IMR-90 (cell line): ENCODE results near the gene DNAH6. TPM values are rescaled to one million over a fixed set of nuclear protein-coding genes. Genes with fewer than 3 reads are reported as not detected.

ENCODE experiments used
- ATAC-seq: fragments of 200-7000 bp; cut with Tn5 transposase; 2 replicates; pipeline ENCODE4 v1.9.1; 2020; ENCODE audit warnings: low read depth, mild to moderate bottlenecking, moderate library complexity
- BruUV-seq: library from RNA; stranded (reverse); fragments of 400-500 nt; replicated peaks from 2 replicates; lab custom pipeline; 2021; lab: Mats Ljungman, UMichigan
- CTCF ChIA-PET: fragments of 300-600 bp; formaldehyde crosslinking; extraction: SDS; loops from one replicate; lab custom pipeline; 2021; ENCODE audit warnings: antibody characterized with exemption; lab: Yijun Ruan, JAX
- POLR2A ChIA-PET: fragments of 300-600 bp; sonication (Branson Sonifier 250); formaldehyde crosslinking; loops from one replicate; lab custom pipeline; 2022; ENCODE audit warnings: antibody characterized with exemption; ENCODE audit not compliant: unreplicated experiment; lab: Charles Lee
- DNase-seq: peaks from one replicate; pipeline ENCODE4 v3.0.0; 2013
- H2AFZ ChIP-seq: replicated peaks from 2 replicates; pipeline ENCODE3; 2013; ENCODE audit warnings: low read length, mild to moderate bottlenecking; ENCODE audit not compliant: poor library complexity
- H2AK5ac ChIP-seq: 2 replicates; pipeline ENCODE4 v1.6.1; 2013; ENCODE audit warnings: low read depth, low read length, inconsistent platforms
- H2AK9ac ChIP-seq: replicated peaks from 2 replicates; pipeline ENCODE3; 2013; ENCODE audit warnings: mild to moderate bottlenecking, low read depth, low read length, moderate library complexity; ENCODE audit not compliant: poor library complexity
- H2BK120ac ChIP-seq: 2 replicates; pipeline ENCODE4 v1.6.1; 2013; ENCODE audit warnings: low read depth, low read length, inconsistent platforms
- H2BK15ac ChIP-seq: 3 replicates; pipeline ENCODE4 v1.6.1; 2013; ENCODE audit warnings: low read depth, low read length, inconsistent platforms
- H2BK20ac ChIP-seq: 2 replicates; pipeline ENCODE4 v1.6.1; 2013; ENCODE audit warnings: low read depth, mild to moderate bottlenecking, inconsistent platforms, low read length, moderate library complexity
- H2BK5ac ChIP-seq: 2 replicates; pipeline ENCODE4 v1.6.1; 2013; ENCODE audit warnings: mild to moderate bottlenecking, low read depth, low read length, inconsistent platforms; ENCODE audit not compliant: poor library complexity, severe bottlenecking
- H3K14ac ChIP-seq: replicated peaks from 2 replicates; pipeline ENCODE4 v1.6.1; 2013; ENCODE audit warnings: low read depth, low read length, inconsistent platforms
- H3K18ac ChIP-seq: 2 replicates; pipeline ENCODE4 v1.6.1; 2013; ENCODE audit warnings: low read depth, low read length, control low read depth
- H3K23ac ChIP-seq: 2 replicates; pipeline ENCODE4 v1.6.1; 2013; ENCODE audit warnings: low read depth, low read length, inconsistent platforms
- H3K27ac ChIP-seq: 2 replicates; pipeline ENCODE4 v1.5.1; 2013; ENCODE audit warnings: mild to moderate bottlenecking, control low read depth, low read length; ENCODE audit not compliant: insufficient read depth
- H3K27me3 ChIP-seq: 2 replicates; pipeline ENCODE4 v1.6.1; 2013; ENCODE audit warnings: low read length; ENCODE audit not compliant: control insufficient read depth, insufficient read depth
- H3K36me3 ChIP-seq: 2 replicates; pipeline ENCODE4 v1.6.1; 2013; ENCODE audit warnings: low read length, mixed read lengths; ENCODE audit not compliant: control insufficient read depth, insufficient read depth
- H3K4ac ChIP-seq: 2 replicates; pipeline ENCODE4 v1.6.1; 2013; ENCODE audit warnings: low read depth, low read length, inconsistent platforms
- H3K4me1 ChIP-seq: 2 replicates; pipeline ENCODE4 v1.6.1; 2013; ENCODE audit warnings: low read length, mixed read lengths; ENCODE audit not compliant: control insufficient read depth, insufficient read depth
- H3K4me2 ChIP-seq: 2 replicates; pipeline ENCODE4 v1.6.1; 2013; ENCODE audit warnings: low read depth, mild to moderate bottlenecking, control low read depth, low read length, moderate library complexity
- H3K4me3 ChIP-seq: 2 replicates; pipeline ENCODE4 v1.5.1; 2013; ENCODE audit warnings: low read depth, mild to moderate bottlenecking, control low read depth, low read length, moderate library complexity; ENCODE audit not compliant: insufficient read depth
- H3K56ac ChIP-seq: 2 replicates; pipeline ENCODE4 v1.6.1; 2013; ENCODE audit warnings: low read length, inconsistent platforms; ENCODE audit not compliant: insufficient read depth; ENCODE audit errors: extremely low read depth
- H3K79me1 ChIP-seq, 2 experiments: 2 replicates each; pipeline ENCODE4 v1.6.1; 2013; ENCODE audit warnings: low read length in 2 of 2, inconsistent platforms in 1 of 2, low read depth in 1 of 2
- H3K9ac ChIP-seq: 2 replicates; pipeline ENCODE4 v1.6.1; 2013; ENCODE audit warnings: low read depth, low read length, control low read depth
- H3K9me1 ChIP-seq: 2 replicates; pipeline ENCODE4 v1.6.1; 2013; ENCODE audit warnings: low read length, inconsistent platforms; ENCODE audit not compliant: insufficient read depth
- H3K9me3 ChIP-seq: 2 replicates; pipeline ENCODE4 v1.6.1; 2013; ENCODE audit warnings: low read length; ENCODE audit not compliant: control insufficient read depth, insufficient read depth
- H4K20me1 ChIP-seq: 2 replicates; pipeline ENCODE4 v1.6.1; 2013; ENCODE audit warnings: low read length, inconsistent platforms; ENCODE audit not compliant: insufficient read depth
- H4K5ac ChIP-seq: 2 replicates; pipeline ENCODE4 v1.6.1; 2013; ENCODE audit warnings: mild to moderate bottlenecking, low read depth, low read length, control low read depth
- H4K8ac ChIP-seq, 2 experiments: 2 replicates each; pipeline ENCODE4 v1.6.1; 2013; ENCODE audit warnings: low read depth in 2 of 2, low read length in 2 of 2, control low read depth in 1 of 2, inconsistent platforms in 1 of 2
- H4K91ac ChIP-seq: 2 replicates; pipeline ENCODE4 v1.6.1; 2013; ENCODE audit warnings: low read depth, low read length, inconsistent platforms; ENCODE audit not compliant: insufficient read depth
- BHLHE40 ChIP-seq: fragments of 150-350 bp; IDR thresholded peaks from 2 replicates; pipeline ENCODE4 v1.6.1; 2016; ENCODE audit warnings: mild to moderate bottlenecking, low read depth, low read length
- CEBPB ChIP-seq: IDR thresholded peaks from 2 replicates; pipeline ENCODE4 v1.6.1; 2012; ENCODE audit warnings: low read depth, low read length, improper control_type of control experiment
- CHD1 ChIP-seq: IDR thresholded peaks from 2 replicates; pipeline ENCODE4 v1.6.1; 2012; ENCODE audit warnings: low read depth, low read length, improper control_type of control experiment
- MAZ ChIP-seq: IDR thresholded peaks from 2 replicates; pipeline ENCODE4 v1.6.1; 2012; ENCODE audit warnings: low read depth, mild to moderate bottlenecking, low read length, improper control_type of control experiment, moderate library complexity, borderline replicate concordance
- MXI1 ChIP-seq: IDR thresholded peaks from 2 replicates; pipeline ENCODE4 v1.6.1; 2012; ENCODE audit warnings: low read depth, mild to moderate bottlenecking, low read length, moderate library complexity, borderline replicate concordance
- POLR2A ChIP-seq: IDR thresholded peaks from 2 replicates; pipeline ENCODE4 v1.6.1; 2012; ENCODE audit warnings: mild to moderate bottlenecking, low read depth, low read length
- RAD21 ChIP-seq: IDR thresholded peaks from 2 replicates; pipeline ENCODE4 v1.6.1; 2012; ENCODE audit warnings: low read length, improper control_type of control experiment
- SMC3 ChIP-seq: fragments of 150-350 bp; IDR thresholded peaks from 2 replicates; pipeline ENCODE4 v1.6.1; 2016; ENCODE audit warnings: low read depth, mild to moderate bottlenecking, antibody characterized with exemption, low read length, moderate library complexity
- USF2 ChIP-seq: fragments of 150-350 bp; IDR thresholded peaks from 2 replicates; pipeline ENCODE4 v1.6.1; 2017; ENCODE audit warnings: mild to moderate bottlenecking, antibody characterized with exemption, low read length, low read depth
- dilution Hi-C: fragments of 300-500 bp; cut with HindIII; formaldehyde crosslinking; loops from one replicate; pipeline ENCODE4 v1.14.3; 2018; ENCODE audit warnings: low sequenced_read_pairs; ENCODE audit not compliant: unreplicated experiment
- in situ Hi-C: fragments of 300-500 bp; cut with MboI; formaldehyde crosslinking; loops from 3 replicates; pipeline ENCODE4 v1.14.3; 2019; ENCODE audit warnings: low sequenced_read_pairs, inconsistent platforms, mixed read lengths
- intact Hi-C: fragments of 100-400 bp; cut with micrococcal nuclease; formaldehyde crosslinking; loops from 2 replicates; pipeline ENCODE4 v1.10.0; 2022
- polyA plus RNA-seq, 3 experiments: library from polyadenylated mRNA; depleted of rRNA; stranded (reverse); fragments of >200 nt; gene quantifications; 2 replicates each; pipeline ENCODE4 v1.2.3, GENCODE V29; 2012; ENCODE audit warnings: low replicate concordance in 1 of 3
- total RNA-seq: library from RNA; depleted of rRNA; stranded (reverse); fragments of >200 nt; gene quantifications from 2 replicates; pipeline ENCODE4 v1.2.3, GENCODE V29; 2012
- TF ChIP-seq, protein P1 (sequence below): conservative IDR thresholded peaks from 2 replicates; pipeline ENCODE4 v1.5.1; 2012; ENCODE audit warnings: mild to moderate bottlenecking, low read depth, low read length, improper control_type of control experiment
- TF ChIP-seq, protein P2 (sequence below): fragments of 150-350 bp; IDR thresholded peaks from 2 replicates; pipeline ENCODE4 v1.6.1; 2016; ENCODE audit warnings: low read depth, mild to moderate bottlenecking, low read length, moderate library complexity, borderline replicate concordance

DNAH6 gene
- total and polyA plus RNA-seq, 2 of the 4 experiments (the other 2 are of a cell fraction), result under 0.01 to 0.07 TPM

- Histone ChIP-seq H3K9ac (no peak overlapping the region), H3K4ac (no peak overlapping the region), H3K18ac (no peak overlapping the region), H3K79me1 (no peaks in the 10 kb centered on the region), H3K4me3 (no peak overlapping the region), H3K23ac (no peak overlapping the region), H4K91ac (no peak overlapping the region), H2BK5ac (no peak overlapping the region), H2BK120ac (no peak overlapping the region), H4K8ac (no peak overlapping the region), H2BK15ac (no peak overlapping the region), H3K56ac (no peak overlapping the region), H2BK20ac (no peak overlapping the region), H3K36me3 (no peaks in the 10 kb centered on the region), H3K14ac (no peak overlapping the region), H3K4me1 (no peaks in the 10 kb centered on the region), H2AK5ac (no peak overlapping the region), H2AK9ac (no peak overlapping the region), H4K20me1 (no peaks in the 10 kb centered on the region), H3K9me3 (no peaks in the 10 kb centered on the region), H4K5ac (no peak overlapping the region), H3K27me3 (peaks cover 8% of the 10 kb centered on the region), H2AFZ (no peak overlapping the region), H3K27ac (no peak overlapping the region), H3K4me2 (no peak overlapping the region), H3K9me1 (no peaks in the 10 kb centered on the region)
- intact Hi-C loops, result no loop called here
- CTCF ChIA-PET, result no interaction called here
- POLR2A ChIA-PET, result no interaction called here
- no TSS peak for BruUV-seq
- DNase-seq, result no peak
- in situ Hi-C loops, result no loop called here
- ATAC-seq, result no peak
- TF ChIP-seq POLR2A, result no peak
- TF ChIP-seq BHLHE40, result no peak
- TF ChIP-seq CHD1, result no peak
- TF ChIP-seq, protein P1, sequence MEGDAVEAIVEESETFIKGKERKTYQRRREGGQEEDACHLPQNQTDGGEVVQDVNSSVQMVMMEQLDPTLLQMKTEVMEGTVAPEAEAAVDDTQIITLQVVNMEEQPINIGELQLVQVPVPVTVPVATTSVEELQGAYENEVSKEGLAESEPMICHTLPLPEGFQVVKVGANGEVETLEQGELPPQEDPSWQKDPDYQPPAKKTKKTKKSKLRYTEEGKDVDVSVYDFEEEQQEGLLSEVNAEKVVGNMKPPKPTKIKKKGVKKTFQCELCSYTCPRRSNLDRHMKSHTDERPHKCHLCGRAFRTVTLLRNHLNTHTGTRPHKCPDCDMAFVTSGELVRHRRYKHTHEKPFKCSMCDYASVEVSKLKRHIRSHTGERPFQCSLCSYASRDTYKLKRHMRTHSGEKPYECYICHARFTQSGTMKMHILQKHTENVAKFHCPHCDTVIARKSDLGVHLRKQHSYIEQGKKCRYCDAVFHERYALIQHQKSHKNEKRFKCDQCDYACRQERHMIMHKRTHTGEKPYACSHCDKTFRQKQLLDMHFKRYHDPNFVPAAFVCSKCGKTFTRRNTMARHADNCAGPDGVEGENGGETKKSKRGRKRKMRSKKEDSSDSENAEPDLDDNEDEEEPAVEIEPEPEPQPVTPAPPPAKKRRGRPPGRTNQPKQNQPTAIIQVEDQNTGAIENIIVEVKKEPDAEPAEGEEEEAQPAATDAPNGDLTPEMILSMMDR, result no peak
- TF ChIP-seq RAD21, result no peak
- no peak for TF ChIP-seq MAZ
- TF ChIP-seq SMC3, result no peak
- no peak for TF ChIP-seq CEBPB
- no peak for TF ChIP-seq USF2
- TF ChIP-seq, protein P2, sequence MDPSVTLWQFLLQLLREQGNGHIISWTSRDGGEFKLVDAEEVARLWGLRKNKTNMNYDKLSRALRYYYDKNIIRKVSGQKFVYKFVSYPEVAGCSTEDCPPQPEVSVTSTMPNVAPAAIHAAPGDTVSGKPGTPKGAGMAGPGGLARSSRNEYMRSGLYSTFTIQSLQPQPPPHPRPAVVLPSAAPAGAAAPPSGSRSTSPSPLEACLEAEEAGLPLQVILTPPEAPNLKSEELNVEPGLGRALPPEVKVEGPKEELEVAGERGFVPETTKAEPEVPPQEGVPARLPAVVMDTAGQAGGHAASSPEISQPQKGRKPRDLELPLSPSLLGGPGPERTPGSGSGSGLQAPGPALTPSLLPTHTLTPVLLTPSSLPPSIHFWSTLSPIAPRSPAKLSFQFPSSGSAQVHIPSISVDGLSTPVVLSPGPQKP, result no peak
- no peak for TF ChIP-seq MXI1
- dilution Hi-C loops, result no loop called here
Measured at GRCh38 chr2:84646514-84646913, 130.2 kb downstream of the DNAH6 start.
